ENCODE measurements around the gene UBP1.
"Not testable (repeated sequence)": the region's sequence is repeated elsewhere in the genome, so short reads cannot be mapped to it uniquely, and the experiment has no call there.

The UBP1 gene

GRCh38 chr3:33467786-33468185 is 27.6 kb upstream of the UBP1 start:
- no peak for TF ChIP-seq CTCF (IDR thresholded peaks at IDR 0.05; ENCODE audit: borderline replicate concordance, control extremely low read depth, extremely low read depth, insufficient read depth, missing control alignments)
- DNase-seq (ENCODE audit: low spot score), result no peak
- in situ Hi-C loops (cut with MboI; ENCODE audit: low sequenced_read_pairs, unreplicated experiment), result no loop called here

DNA sequence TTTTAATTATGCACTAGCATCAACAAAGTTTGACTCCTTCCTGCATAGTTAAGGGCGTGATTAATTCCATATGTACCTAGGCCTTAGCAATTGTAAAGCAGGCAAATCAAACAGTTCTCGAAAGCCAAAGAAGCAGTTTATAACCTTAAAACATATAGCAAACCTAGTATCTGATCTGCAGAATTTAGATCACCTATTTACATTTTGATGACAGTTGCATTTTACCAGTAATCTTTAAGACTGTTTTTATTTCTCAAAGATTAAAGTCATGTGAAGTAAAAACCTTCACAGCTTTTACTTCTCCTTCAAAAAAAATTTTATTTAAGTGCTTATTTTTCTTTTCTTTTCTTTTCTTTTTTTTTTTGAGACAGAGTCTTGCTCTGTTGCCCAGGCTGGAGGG is 20.9 kb upstream of the UBP1 start:
- TF ChIP-seq CTCF (IDR thresholded peaks at IDR 0.05; ENCODE audit: borderline replicate concordance, control extremely low read depth, extremely low read depth, insufficient read depth, missing control alignments), result no peak
- DNase-seq (ENCODE audit: low spot score), result no peak
- in situ Hi-C loops (cut with MboI; ENCODE audit: low sequenced_read_pairs, unreplicated experiment), result no loop called here

DNA sequence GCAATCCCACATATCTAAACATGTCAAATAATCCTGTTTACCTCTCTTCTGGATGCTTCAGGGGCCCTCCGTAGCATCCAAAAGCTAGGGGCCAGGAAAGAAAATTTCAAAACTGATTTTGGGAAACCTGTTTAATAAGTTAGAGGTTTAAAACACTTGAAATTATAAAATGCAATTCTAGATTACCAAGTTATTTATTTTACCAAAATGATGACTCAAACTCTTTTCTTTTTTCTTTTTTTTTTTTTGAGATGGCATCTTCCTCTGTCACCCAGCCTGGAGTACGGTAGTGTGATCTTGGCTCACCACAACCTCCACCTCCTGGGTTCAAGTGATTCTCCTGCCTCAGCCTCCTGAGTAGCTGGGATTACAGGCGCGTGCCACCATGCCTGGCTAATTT is 19.4 kb upstream of the UBP1 start:
- in situ Hi-C loops (cut with MboI; ENCODE audit: low sequenced_read_pairs, unreplicated experiment); DNase-seq (ENCODE audit: low spot score): not testable (repeated sequence)

GRCh38 chr3:33458446-33458845 is 18.2 kb upstream of the UBP1 start:
- in situ Hi-C loops (cut with MboI; ENCODE audit: low sequenced_read_pairs, unreplicated experiment), result no loop called here
- TF ChIP-seq CTCF (IDR thresholded peaks at IDR 0.05; ENCODE audit: borderline replicate concordance, control extremely low read depth, extremely low read depth, insufficient read depth, missing control alignments), result no peak

GRCh38 chr3:33456756-33457155 is 16.6 kb upstream of the UBP1 start:
- no peak for DNase-seq (ENCODE audit: low spot score)
- in situ Hi-C loops (cut with MboI; ENCODE audit: low sequenced_read_pairs, unreplicated experiment), result no loop called here
- TF ChIP-seq CTCF (IDR thresholded peaks at IDR 0.05; ENCODE audit: borderline replicate concordance, control extremely low read depth, extremely low read depth, insufficient read depth, missing control alignments), result no peak

More at GRCh38 chr3:33458446-33458845, 18.2 kb upstream of the UBP1 start:
- DNase-seq (ENCODE audit: low spot score), result no peak

DNA sequence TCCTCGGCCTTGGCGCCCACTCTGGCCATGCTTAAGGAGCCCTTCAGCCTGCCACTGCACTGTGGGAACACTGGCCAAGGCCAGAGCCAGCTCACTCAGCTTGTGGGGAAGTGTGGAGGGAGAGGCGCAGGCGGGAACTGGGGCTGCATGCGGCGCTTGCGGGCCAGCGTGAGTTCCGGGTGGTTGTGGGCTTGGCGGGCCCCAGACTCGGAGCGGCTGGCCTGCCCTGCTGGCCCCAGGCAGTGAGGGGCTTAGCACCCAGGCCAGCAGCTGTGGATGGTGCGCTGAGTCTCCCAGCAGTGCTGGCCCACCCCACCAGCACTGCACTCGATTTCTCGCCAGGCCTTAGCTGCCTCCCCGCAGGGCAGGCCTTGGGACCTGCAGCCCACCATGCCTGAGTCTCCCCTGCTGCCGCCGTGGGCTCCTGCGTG is 13.1 kb upstream of the UBP1 start:
- TF ChIP-seq CTCF (IDR thresholded peaks at IDR 0.05; ENCODE audit: borderline replicate concordance, control extremely low read depth, extremely low read depth, insufficient read depth, missing control alignments), result no peak
- in situ Hi-C loops (cut with MboI; ENCODE audit: low sequenced_read_pairs, unreplicated experiment), result no loop called here
- no peak for DNase-seq (ENCODE audit: low spot score)

DNA sequence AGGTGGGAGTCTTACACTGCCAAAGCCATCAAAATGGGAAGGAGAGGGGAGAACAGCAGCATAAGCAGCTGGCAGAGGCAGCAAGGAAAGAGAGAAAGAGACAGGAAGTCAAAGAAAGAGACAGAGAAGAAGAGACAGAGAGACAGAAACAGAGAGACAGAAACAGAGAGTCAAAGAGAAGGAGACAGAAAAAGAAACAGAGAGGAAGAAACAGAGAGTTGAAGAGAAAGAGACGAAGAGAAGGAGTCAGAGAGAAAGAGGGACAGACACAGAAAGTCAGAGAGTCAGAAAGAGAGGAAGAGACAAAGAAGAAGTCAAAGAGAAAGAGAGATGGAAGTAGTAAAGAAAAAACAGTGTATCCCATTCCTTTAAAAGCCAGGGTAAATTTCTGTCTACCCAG is 11.8 kb upstream of the UBP1 start:
- in situ Hi-C loops (cut with MboI; ENCODE audit: low sequenced_read_pairs, unreplicated experiment); DNase-seq (ENCODE audit: low spot score): not testable (repeated sequence)

- no peak for TF ChIP-seq CTCF (IDR thresholded peaks at IDR 0.05; ENCODE audit: borderline replicate concordance, control extremely low read depth, extremely low read depth, insufficient read depth, missing control alignments)
- in situ Hi-C loops (cut with MboI; ENCODE audit: low sequenced_read_pairs, unreplicated experiment), result no loop called here
Measured at GRCh38 chr3:33447958-33448357, 7.8 kb upstream of the UBP1 start.

DNA sequence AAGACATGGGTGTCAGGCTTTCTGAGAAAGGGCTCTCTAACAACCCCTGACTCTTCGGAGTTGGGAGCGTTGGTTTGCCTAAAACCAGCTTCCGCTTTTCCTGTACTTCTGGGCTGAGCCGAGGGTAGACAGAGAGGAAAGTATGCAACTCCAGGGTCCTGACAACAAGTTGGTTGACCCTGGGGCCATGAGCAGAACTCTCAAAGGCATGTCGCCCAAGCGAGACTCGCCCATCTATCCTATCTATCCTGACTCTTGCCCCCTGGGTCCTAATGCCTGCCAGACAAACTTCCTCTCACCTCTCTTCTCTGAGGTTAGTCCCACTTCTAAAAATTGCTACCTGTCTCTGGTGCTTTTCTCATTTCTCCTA is 7.0 kb upstream of the UBP1 start:
- DNase-seq (ENCODE audit: low spot score); in situ Hi-C loops (cut with MboI; ENCODE audit: low sequenced_read_pairs, unreplicated experiment): not testable (repeated sequence)

More at GRCh38 chr3:33447958-33448357, 7.8 kb upstream of the UBP1 start:
- no peak for DNase-seq (ENCODE audit: low spot score)
